HG03066 (cell line): ENCODE data around the gene MAIP1.

Source experiments
- ATAC-seq: cut with Tn5 transposase; IDR thresholded peaks from one replicate; pipeline ENCODE4 v1.9.1; 2021; ENCODE audit warnings: low read depth; ENCODE audit not compliant: unreplicated experiment

Gene MAIP1

GRCh38 chr2:199987586-199987985, 32.2 kb downstream of the MAIP1 start:
- no peak for ATAC-seq

GRCh38 chr2:199988151-199988550, 32.8 kb downstream of the MAIP1 start:
- no peak for ATAC-seq

DNA sequence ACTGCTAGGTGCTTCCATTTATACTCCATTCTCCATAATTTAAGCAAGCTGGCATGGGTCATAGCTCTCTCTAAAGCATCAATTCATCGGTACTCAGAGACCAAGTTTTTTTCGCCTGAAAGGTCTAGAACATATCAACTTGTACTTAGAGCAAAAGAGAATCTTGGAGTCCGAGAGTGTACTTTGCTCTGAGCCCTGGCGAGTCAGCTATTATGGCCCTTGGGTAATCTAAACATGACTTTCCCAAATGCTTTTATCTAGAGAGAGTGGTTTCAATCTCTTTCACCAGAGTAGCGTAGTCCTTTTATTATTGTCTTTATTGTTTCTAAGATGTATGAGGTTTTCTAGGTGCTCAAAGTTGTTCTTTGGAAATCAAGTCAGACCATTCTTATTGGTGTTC, 34.4 kb downstream of the MAIP1 start:
- no peak for ATAC-seq

GRCh38 chr2:199991691-199992090, 36.3 kb downstream of the MAIP1 start:
- no peak for ATAC-seq

- no peak for ATAC-seq
Observed at GRCh38 chr2:199992296-199992695, 36.9 kb downstream of the MAIP1 start.

DNA sequence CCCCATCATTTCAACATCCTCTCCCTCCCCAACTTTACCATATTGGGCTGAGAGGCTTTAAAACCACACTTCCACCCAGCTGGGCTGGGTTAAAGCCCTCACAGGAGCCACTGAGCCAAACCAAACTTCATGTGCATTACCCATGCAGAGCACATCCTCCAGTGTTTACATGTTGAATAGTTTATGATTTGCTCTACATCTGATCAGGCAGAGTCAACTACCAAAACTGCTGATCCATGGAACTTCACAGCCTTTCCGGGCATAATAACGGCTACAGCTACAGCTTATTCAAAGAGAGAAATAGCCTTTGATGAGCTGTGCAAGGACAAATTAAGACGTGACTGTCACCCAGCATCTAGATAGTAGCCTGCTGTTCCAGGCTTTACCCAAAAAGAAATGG, 39.0 kb downstream of the MAIP1 start:
- ATAC-seq = no peak

GRCh38 chr2:199994896-199995295, 39.5 kb downstream of the MAIP1 start:
- no peak for ATAC-seq

GRCh38 chr2:199997296-199997695, 41.9 kb downstream of the MAIP1 start:
- no peak for ATAC-seq

- ATAC-seq = no peak
Observed at GRCh38 chr2:199999166-199999565, 43.8 kb downstream of the MAIP1 start.

DNA sequence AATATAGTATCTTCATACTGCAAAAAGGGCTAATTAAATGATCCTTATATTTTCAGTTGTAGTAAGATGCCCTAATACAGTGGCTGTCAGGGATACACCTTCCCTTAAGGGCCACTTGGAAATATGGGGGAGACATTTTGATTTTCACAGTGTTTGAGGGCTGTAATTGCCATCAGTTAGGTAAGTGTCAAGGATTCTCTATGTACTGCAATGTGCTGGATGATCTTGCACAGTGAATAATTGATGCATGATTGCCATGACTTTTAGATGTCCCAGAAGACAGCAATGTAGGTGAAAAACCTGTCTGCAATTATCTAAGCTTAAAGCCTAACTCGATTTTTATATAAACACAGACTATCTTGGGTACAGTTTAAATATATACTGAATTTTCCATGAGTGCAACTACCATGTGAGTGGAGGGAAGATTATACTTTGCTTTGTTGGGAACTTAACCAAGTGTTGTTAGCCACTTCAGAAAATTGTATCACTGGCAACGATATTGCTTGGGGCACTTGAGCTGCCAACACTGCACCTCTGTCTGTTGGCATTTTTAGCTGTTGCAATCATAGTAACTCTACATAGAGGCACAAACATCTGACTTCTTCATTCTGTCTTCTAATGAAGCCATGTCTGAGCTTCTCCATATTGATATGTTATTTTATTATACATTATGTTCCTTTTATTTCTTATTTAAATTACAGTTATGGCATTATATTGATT, 45.2 kb downstream of the MAIP1 start:
- ATAC-seq = no peak

DNA sequence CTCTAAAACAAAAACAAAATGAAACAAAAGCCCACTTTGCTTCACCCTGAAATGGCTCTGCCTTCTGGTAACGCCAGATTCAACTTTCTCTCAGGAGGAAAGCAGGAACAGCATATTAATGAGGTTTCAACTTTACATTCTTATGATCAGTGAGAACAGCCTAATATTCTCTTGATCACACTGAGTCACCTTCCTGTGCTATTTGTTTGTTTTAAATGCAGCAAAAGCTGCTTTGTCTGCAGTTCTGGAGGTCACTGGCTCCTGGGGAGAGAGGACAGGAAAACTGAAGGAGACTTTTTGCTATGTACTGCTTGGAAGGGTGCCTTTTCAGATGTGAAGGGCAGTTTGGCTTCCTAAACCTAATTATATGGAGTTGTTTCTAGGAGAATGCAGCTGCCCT, 48.1 kb downstream of the MAIP1 start:
- ATAC-seq = no peak

- ATAC-seq = no peak
Observed at GRCh38 chr2:200005675-200006074, 50.3 kb downstream of the MAIP1 start.

- no peak for ATAC-seq
Observed at GRCh38 chr2:200007306-200007705, 51.9 kb downstream of the MAIP1 start.

- no peak for ATAC-seq
Observed at GRCh38 chr2:200012401-200012800, 57.0 kb downstream of the MAIP1 start.
